PC-9 (cell line): ENCODE data around the gene SNORC. TPM values are rescaled to one million over a fixed set of nuclear protein-coding genes. Genes with fewer than 3 reads are reported as not detected.
"Not testable (repeated sequence)": the region's sequence is repeated elsewhere in the genome, so short reads cannot be mapped to it uniquely, and the experiment has no call there.

Source experiments
- BruUV-seq: library from RNA; stranded (reverse); fragments of 400-500 nt; replicated peaks from 2 replicates; lab custom pipeline; 2021; lab: Mats Ljungman, UMichigan
- CTCF ChIA-PET: fragments of 300-600 bp; sonication (Branson Sonifier 250); formaldehyde crosslinking; loops from one replicate; lab custom pipeline; 2022; ENCODE audit warnings: antibody characterized with exemption; lab: Charles Lee
- POLR2A ChIA-PET: fragments of 300-600 bp; sonication (Branson Sonifier 250); formaldehyde crosslinking; loops from one replicate; lab custom pipeline; 2022; ENCODE audit warnings: antibody characterized with exemption; ENCODE audit not compliant: unreplicated experiment; lab: Charles Lee
- DNase-seq, 2 experiments: peaks; one replicate each; pipeline versions ENCODE4 v3.0.0 to v3.0.0-alpha.2; 2015 to 2022; ENCODE audit warnings: mixed read lengths in 1 of 2
- H2AFZ ChIP-seq: fragments of 200-600 bp; sonication (generic); 2 replicates; pipeline ENCODE4 v1.8.1; 2017; ENCODE audit warnings: antibody characterized with exemption
- H3F3A ChIP-seq: fragments of 200-600 bp; sonication (generic); 2 replicates; pipeline ENCODE4 v1.8.1; 2017; ENCODE audit warnings: antibody characterized with exemption, mild to moderate bottlenecking, low read depth; ENCODE audit not compliant: insufficient read depth
- H3K27ac ChIP-seq: fragments of 200-600 bp; sonication (generic); 2 replicates; pipeline ENCODE4 v1.6.1; 2016; ENCODE audit warnings: mixed run types
- H3K27me3 ChIP-seq: fragments of 200-600 bp; sonication (generic); 2 replicates; pipeline ENCODE4 v1.6.1; 2016; ENCODE audit warnings: low read depth, mixed run types; ENCODE audit not compliant: insufficient read depth
- H3K36me3 ChIP-seq: fragments of 200-600 bp; sonication (generic); 2 replicates; pipeline ENCODE4 v1.6.1; 2016; ENCODE audit warnings: low read depth, mixed run types
- H3K4me1 ChIP-seq: fragments of 200-600 bp; sonication (generic); replicated peaks from 2 replicates; pipeline ENCODE4 v1.6.1; 2016; ENCODE audit warnings: mixed run types; ENCODE audit not compliant: insufficient read depth
- H3K4me2 ChIP-seq: fragments of 200-600 bp; sonication (generic); 2 replicates; pipeline ENCODE4 v1.6.1; 2017; ENCODE audit warnings: mixed run types
- H3K4me3 ChIP-seq: fragments of 200-600 bp; sonication (generic); 2 replicates; pipeline ENCODE4 v1.6.1; 2016; ENCODE audit warnings: mixed run types
- H3K79me2 ChIP-seq: fragments of 200-600 bp; sonication (generic); 2 replicates; pipeline ENCODE4 v1.6.1; 2017; ENCODE audit warnings: low read depth, mixed run types
- H3K9me2 ChIP-seq: fragments of 200-600 bp; sonication (generic); 2 replicates; pipeline ENCODE4 v1.8.1; 2017; ENCODE audit warnings: mild to moderate bottlenecking; ENCODE audit not compliant: insufficient read depth
- H3K9me3 ChIP-seq: fragments of 200-600 bp; sonication (generic); 2 replicates; pipeline ENCODE4 v1.8.1; 2016; ENCODE audit warnings: low read depth; ENCODE audit not compliant: insufficient read depth
- H4K20me1 ChIP-seq: fragments of 200-600 bp; sonication (generic); 2 replicates; pipeline ENCODE4 v1.8.1; 2017; ENCODE audit not compliant: insufficient read depth
- CTCF ChIP-seq: fragments of 200-600 bp; sonication (generic); conservative IDR thresholded peaks from 2 replicates; pipeline ENCODE4 v1.6.1; 2017; ENCODE audit warnings: mixed run types, antibody characterized with exemption, mild to moderate bottlenecking, moderate library complexity
- EZH2 ChIP-seq: fragments of 200-600 bp; sonication (generic); IDR thresholded peaks from 2 replicates; pipeline ENCODE4 v1.8.0; 2017; ENCODE audit warnings: antibody characterized with exemption, low read depth
- intact Hi-C: fragments of 100-400 bp; cut with micrococcal nuclease; formaldehyde crosslinking; loops from one replicate; pipeline ENCODE4 v1.10.0; 2022; ENCODE audit not compliant: unreplicated experiment
- total RNA-seq: library from RNA; stranded (reverse); gene quantifications from 2 replicates; pipeline ENCODE4 v1.2.3, GENCODE V29; 2021

Gene SNORC
- total RNA-seq, 1 experiment from 2014 or later, result 10.4 TPM

- H3K36me3 ChIP-seq, result no peaks in the 10 kb centered on the region
- CTCF ChIA-PET, result no interaction called here
- H3K27ac ChIP-seq, result peak overlapping the region; percentile 77
- no peaks in the 10 kb centered on the region for H3K9me3 ChIP-seq
- DNase-seq, result no peak
- H3K4me1 ChIP-seq, result peaks cover 36% of the 10 kb centered on the region
- intact Hi-C loops, result loop anchor here (5.0 kb wide), 1 partner anchor 126 kb away; no protein-coding TSS in a partner anchor
- H3K79me2 ChIP-seq, result no peaks in the 10 kb centered on the region
- peaks cover 20% of the 10 kb centered on the region; the same call in 1 of the 2 replicates for H3F3A ChIP-seq
- TF ChIP-seq CTCF (no peak), EZH2 (no peak)
- TSS peak; percentile 51 for BruUV-seq
- H3K4me3 ChIP-seq, result peak overlapping the region; percentile 26; the same call in 1 of the 2 replicates
- no peak overlapping the region; the same call in 1 of the 2 replicates for H2AFZ ChIP-seq
- H3K9me2 ChIP-seq, result no peaks in the 10 kb centered on the region
- peak overlapping the region; percentile 74 for H3K4me2 ChIP-seq
- POLR2A ChIA-PET, result interaction anchor here (1.0 kb wide), 1 partner anchor 10 kb away, joined by 3 read pairs; no protein-coding TSS in a partner anchor
- H4K20me1 ChIP-seq, result no peaks in the 10 kb centered on the region
- no peaks in the 10 kb centered on the region for H3K27me3 ChIP-seq
These were observed 31.0 kb downstream of the SNORC start for GRCh38 chr2:232900811-232901735.

- ChIA-PET CTCF (no interaction called here), POLR2A (interaction anchor here (0.5 to 1.0 kb wide), 2 partner anchors 9 to 11 kb away, joined by 3 to 5 read pairs; no protein-coding TSS in a partner anchor)
- Histone ChIP-seq H3K79me2 (no peaks in the 10 kb centered on the region), H2AFZ (peak overlapping the region; percentile 68; the same call in 1 of the 2 replicates), H3K36me3 (no peaks in the 10 kb centered on the region), H3K27ac (peak overlapping the region; percentile 77), H3K4me1 (peaks cover 36% of the 10 kb centered on the region), H3K4me3 (peak overlapping the region; percentile 26; the same call in 1 of the 2 replicates), H4K20me1 (no peaks in the 10 kb centered on the region), H3K27me3 (no peaks in the 10 kb centered on the region), H3K4me2 (peak overlapping the region; percentile 74), H3K9me3 (no peaks in the 10 kb centered on the region), H3F3A (peaks cover 20% of the 10 kb centered on the region; the same call in 1 of the 2 replicates), H3K9me2 (no peaks in the 10 kb centered on the region)
- TF ChIP-seq EZH2, result no peak
- no peak for TF ChIP-seq CTCF
- peak; percentile 86 to 92 for DNase-seq
- BruUV-seq, result TSS peak; percentile 80
- intact Hi-C loops, result loop anchor here (5.0 kb wide), 1 partner anchor 125 kb away; no protein-coding TSS in a partner anchor
These were observed 31.9 kb downstream of the SNORC start for GRCh38 chr2:232901736-232902578.

GRCh38 chr2:232903989-232904388 lies 33.9 kb downstream of the SNORC start:
- H3K4me3 ChIP-seq, result no peak overlapping the region
- DNase-seq, result no peak
- no peak overlapping the region for H2AFZ ChIP-seq
- no peaks in the 10 kb centered on the region for H3K9me3 ChIP-seq
- POLR2A ChIA-PET, result no interaction called here
- H3K27ac ChIP-seq, result no peak overlapping the region
- no peaks in the 10 kb centered on the region for H3K27me3 ChIP-seq
- no peaks in the 10 kb centered on the region for H3K36me3 ChIP-seq
- peaks cover 36% of the 10 kb centered on the region for H3K4me1 ChIP-seq
- TF ChIP-seq CTCF, result no peak
- TF ChIP-seq EZH2, result no peak
- CTCF ChIA-PET, result no interaction called here
- intact Hi-C loops, result loop anchor here (5.0 kb wide), 1 partner anchor 123 kb away; no protein-coding TSS in a partner anchor
- no TSS peak for BruUV-seq
- H3K4me2 ChIP-seq, result no peak overlapping the region
- H3F3A ChIP-seq, result peaks cover 22% of the 10 kb centered on the region; the same call in 1 of the 2 replicates
- no peaks in the 10 kb centered on the region for H3K79me2 ChIP-seq
- H3K9me2 ChIP-seq, result no peaks in the 10 kb centered on the region
- no peaks in the 10 kb centered on the region for H4K20me1 ChIP-seq

GRCh38 chr2:232906867-232907717 lies 37.0 kb downstream of the SNORC start:
- H3K79me2 ChIP-seq, intact Hi-C loops, H3K4me2 ChIP-seq, H3F3A ChIP-seq, H4K20me1 ChIP-seq, H3K27me3 ChIP-seq, H3K4me3 ChIP-seq, H3K36me3 ChIP-seq, H3K27ac ChIP-seq, CTCF ChIA-PET, DNase-seq, H3K9me2 ChIP-seq, H2AFZ ChIP-seq, POLR2A ChIA-PET, H3K9me3 ChIP-seq, BruUV-seq: not testable (repeated sequence)
- peaks cover 21% of the 10 kb centered on the region for H3K4me1 ChIP-seq
